GM21515 (cell line): ENCODE data around the gene IRX1.

Experiments used
- ATAC-seq: cut with Tn5 transposase; IDR thresholded peaks from one replicate; pipeline ENCODE4 v1.9.1; 2021; ENCODE audit not compliant: unreplicated experiment

The IRX1 gene

GRCh38 chr5:3600106-3601060 lies 4.8 kb downstream of the IRX1 start:
- ATAC-seq: no peak

- ATAC-seq: no peak
Observed at GRCh38 chr5:3601061-3601710, 5.6 kb downstream of the IRX1 start.

DNA sequence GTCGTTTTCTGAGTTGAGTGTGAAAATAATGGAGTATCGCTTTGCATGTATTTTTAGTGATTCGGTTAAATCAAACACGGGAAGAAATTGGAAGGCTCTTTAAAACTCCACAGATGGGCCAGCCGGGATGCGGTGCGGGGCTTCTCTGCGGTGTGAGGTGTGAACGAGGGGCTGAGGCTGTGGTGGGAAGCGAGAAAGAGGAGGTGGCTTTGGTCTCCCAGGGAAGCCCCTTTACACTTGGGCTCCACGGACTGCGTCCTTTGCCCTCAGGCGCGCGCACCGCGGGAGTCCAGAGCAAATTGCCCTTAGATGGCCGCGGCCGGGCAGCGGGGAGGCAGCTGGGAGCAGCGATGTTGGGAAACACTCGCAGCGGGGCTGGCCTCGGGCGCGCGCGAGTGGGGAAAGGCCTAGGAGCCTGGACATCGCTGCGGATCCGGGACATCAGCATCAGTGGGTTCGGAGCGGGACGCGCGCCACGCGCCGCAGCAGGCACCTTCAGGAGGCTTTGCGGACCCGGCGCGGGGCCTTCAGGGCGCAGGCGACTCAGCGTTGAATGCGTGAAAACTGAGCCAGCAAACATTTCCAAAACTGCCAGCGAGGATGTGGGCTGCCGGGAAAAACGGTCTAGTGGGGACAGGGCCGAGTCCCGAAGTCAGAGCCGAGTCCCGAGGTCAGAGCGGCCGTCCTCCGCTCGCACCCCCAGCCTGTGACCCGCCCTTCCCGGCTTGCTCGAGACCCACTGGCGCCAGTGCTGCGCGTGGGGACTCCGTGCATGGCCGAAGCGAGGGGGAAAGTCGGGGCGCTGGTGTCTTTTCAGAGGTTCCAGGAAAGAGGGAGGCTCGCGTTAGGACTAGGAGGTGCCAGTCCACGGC lies 6.5 kb downstream of the IRX1 start:
- no peak for ATAC-seq

GRCh38 chr5:3602785-3603502 lies 7.3 kb downstream of the IRX1 start:
- no peak for ATAC-seq

DNA sequence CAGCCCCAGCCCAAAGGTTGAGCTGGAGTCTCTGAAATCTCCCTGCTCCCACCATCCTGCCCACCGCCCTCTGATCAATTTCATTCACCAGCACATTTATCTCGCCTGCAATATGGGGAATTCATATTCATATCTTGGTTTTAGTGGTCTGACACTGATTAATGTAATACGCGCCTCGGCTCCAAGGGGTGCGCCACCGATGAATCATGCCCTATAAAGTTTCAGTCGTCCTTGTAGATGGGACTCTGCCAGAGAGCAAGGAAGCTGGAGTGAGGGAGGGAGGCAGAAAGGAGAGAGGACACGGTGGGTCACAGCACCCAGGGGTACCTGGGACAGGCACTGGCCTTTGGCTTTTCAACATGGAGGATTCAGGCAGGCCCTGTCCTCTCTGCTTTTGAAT lies 8.9 kb downstream of the IRX1 start:
- ATAC-seq: no peak

GRCh38 chr5:3605298-3606010 lies 9.8 kb downstream of the IRX1 start:
- no peak for ATAC-seq

DNA sequence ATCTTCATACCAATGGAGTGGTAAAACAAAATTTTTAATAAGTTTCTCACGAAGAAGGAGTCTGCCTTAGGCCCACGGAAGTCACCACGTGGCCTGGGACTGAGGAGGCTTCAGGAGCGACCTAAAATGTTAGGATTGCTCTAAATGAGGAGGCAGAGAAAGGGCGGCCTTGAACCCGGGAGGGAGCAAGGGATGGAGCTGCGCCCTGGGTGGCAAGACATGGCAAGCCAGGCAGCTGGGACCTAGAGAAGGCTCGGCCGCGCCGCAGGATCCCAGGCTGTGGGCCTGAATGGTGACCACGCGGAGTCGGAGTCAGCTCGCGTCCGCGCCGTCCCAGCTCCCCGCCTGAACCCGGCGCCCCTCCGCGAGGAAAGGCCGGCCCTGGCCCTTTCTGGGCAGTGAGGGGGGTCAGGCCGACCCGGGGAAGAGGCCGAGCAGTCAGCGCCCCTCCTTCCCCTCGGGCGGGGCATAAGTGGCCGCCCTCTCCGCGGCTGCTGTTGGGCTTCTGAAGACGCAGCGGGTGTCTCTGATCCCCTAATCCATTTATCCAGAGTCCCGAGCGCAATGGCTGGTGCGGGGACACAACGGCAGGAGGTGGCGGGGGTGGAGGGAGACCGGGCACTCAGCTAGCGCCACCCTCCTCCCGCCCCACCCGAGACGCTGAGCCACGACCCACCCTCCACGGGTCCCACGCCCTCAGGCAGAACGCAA lies 10.6 kb downstream of the IRX1 start:
- ATAC-seq: no peak

DNA sequence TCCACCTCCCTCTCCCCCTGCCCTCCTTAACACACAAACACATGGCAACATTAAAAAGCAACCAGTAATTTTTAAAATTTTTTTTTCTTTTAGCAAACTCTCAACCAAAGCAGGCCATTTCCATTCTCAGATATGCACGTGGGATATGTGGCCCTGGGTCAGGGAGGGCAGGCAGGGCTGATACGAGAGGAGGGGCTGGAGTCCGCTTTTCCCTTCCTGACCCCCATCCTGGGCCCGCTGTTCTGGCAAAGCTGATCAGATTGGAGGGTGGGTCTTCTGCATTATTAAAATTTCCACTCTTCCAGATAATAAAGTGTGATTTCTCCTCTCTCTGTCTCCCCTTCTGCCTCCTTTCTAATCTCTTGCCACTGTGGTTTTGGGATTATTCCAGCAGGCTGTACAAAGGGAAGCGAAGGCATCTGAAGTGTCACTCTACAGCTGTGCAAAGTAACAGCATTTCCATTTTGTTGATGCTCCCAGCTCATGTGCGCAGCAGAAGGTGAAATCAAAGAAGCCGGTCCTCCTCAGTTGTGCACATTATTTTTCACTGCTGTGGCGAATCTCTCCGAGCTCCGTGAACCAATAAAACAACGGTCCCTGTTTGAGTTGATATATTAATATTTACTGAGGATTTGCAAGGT lies 12.0 kb downstream of the IRX1 start:
- no peak for ATAC-seq

GRCh38 chr5:3609120-3609681 lies 13.6 kb downstream of the IRX1 start:
- ATAC-seq: no peak

GRCh38 chr5:3612591-3613042 lies 17.0 kb downstream of the IRX1 start:
- ATAC-seq: no peak

- no peak for ATAC-seq
Observed at GRCh38 chr5:3613726-3614125, 18.1 kb downstream of the IRX1 start.

- no peak for ATAC-seq
Observed at GRCh38 chr5:3615217-3615616, 19.6 kb downstream of the IRX1 start.

DNA sequence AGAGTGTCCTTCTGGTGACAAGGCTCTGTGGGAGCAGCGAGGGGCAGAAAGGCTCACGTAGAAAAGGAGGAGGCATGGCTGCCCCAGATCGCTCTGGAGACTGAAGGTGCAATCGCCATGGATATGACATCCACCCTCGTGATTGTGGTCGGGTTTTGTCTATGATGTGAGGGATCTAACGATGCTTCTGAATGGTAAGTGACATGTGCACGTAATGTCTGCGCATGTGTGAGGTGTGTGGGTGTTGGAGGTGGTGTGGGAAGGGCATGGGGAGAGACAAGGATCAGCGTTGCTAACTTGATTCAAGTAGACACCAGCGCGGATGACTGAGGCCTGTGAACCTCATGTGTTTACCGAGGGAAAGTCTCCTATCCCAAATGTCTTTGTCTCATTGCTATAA lies 20.2 kb downstream of the IRX1 start:
- ATAC-seq: no peak

DNA sequence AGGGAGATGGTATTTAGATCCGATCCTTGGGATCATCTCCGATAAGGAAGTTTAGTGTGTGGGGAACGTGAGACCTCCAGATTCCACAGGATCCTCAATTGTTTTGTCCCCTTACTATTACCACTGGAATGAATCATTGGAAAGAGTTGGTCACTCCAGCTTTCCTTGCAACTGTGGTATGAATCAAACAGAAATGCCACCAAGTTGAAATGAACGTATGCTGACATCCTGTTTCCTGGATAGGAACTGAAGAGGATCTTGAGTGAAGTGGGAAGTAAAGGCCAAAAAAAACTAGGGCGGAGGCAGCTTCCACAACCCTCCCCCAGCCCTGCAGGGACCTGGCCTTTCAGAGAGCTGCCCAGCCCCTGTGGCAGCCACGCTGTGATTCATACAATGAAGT lies 23.9 kb downstream of the IRX1 start:
- ATAC-seq: no peak

DNA sequence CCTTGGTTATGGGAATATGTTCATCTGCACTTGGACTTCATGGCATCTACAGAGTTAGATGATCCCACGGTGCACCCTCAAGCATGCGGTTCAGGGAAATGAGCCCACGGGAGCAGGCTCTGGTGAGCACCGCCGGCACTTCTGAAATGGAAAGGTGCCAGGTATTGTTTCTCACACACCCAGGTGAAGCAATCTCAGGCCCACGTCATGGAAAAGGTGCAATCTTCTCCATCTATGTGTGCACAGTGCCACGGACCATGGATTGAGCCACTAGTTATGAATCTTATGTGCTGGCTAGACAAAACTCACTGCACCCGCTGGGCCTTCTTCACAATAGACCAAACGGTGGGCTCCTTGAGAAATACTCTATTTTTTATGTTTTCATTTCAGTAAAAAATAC lies 27.3 kb downstream of the IRX1 start:
- ATAC-seq: no peak

DNA sequence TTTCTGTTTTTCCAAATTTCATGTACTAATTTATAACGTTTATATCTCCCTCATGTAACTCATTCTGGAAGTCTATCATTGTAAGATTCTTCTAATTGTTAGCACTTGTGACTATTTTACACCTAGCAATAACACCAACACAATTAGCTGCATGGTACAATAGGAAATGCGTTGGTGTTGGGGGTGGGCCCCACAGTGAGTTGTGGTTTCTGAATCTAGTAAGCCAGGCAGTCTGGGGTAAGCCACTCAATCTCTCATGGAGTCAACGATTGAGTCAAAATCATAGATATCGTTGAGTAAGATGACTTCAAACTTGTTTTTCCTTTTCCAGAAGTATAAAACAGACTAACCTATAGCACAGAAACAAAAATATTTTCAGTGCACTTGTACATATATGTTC lies 30.0 kb downstream of the IRX1 start:
- ATAC-seq: no peak

DNA sequence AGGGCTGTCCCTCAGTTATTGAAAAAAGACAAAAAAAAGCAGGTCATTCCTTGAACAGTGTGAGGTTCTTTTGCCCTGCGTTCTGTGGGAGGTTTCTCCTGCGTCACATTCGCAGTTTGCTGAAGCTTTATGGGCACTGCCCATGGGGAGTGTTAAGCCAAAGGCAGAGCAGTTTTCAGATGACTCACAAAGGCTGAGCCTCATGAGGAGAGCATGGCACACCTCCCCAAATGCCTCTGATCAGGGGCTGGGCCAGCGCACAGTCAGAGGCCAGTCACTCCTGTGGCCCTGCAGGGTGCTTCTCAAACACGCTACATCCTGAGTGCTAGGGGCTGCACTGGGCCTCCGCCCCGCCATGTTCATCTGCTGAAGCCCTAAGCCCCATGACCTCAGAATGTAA lies 38.4 kb downstream of the IRX1 start:
- no peak for ATAC-seq

GRCh38 chr5:3639175-3639574 lies 43.5 kb downstream of the IRX1 start:
- no peak for ATAC-seq

- no peak for ATAC-seq
Observed at GRCh38 chr5:3642231-3642630, 46.6 kb downstream of the IRX1 start.
